K562 (cell line): Measurements from ENCODE around the gene MCAT.

Experiments
- GATA2 ChIP-seq: sonication (generic); formaldehyde crosslinking; IDR thresholded peaks from 2 replicates; pipeline ENCODE4 v1.4.0; 2020; ENCODE audit warnings: mild to moderate bottlenecking, missing genetic modification reagents
- TCF7L2 ChIP-seq: fragments of 150-350 bp; IDR thresholded peaks from 2 replicates; pipeline ENCODE4 v1.6.1; 2016; ENCODE audit warnings: low read depth, mild to moderate bottlenecking, low read length, moderate library complexity
- ZBTB1 ChIP-seq: sonication (generic); formaldehyde crosslinking; IDR thresholded peaks from 2 replicates; pipeline ENCODE4 v1.8.1; 2023; ENCODE audit warnings: missing genetic modification reagents, low read depth, mild to moderate bottlenecking, borderline replicate concordance
- ZSCAN32 ChIP-seq: fragments of 450-650 bp; formaldehyde crosslinking; IDR thresholded peaks from 2 replicates; pipeline ENCODE4 v1.4.0; 2020; ENCODE audit warnings: mild to moderate bottlenecking, moderate library complexity

- TF ChIP-seq ZBTB1 (no peak), GATA2 (CRISPR knock-in tag) (no peak), ZSCAN32 (no peak), TCF7L2 (no peak)
Measured at GRCh38 chr22:43126501-43127165, 16.6 kb downstream of the MCAT start.
